Panc1 (cell line): Measurements from ENCODE around the gene RELB.

ENCODE experiments used
- CTCF ChIP-seq: fragments of 450-650 bp; IDR thresholded peaks from 2 replicates; pipeline ENCODE4 v1.5.1; 2017; ENCODE audit warnings: mild to moderate bottlenecking
- POLR2AphosphoS5 ChIP-seq: IDR thresholded peaks from 2 replicates; pipeline ENCODE4 v1.6.1; 2012; ENCODE audit warnings: mild to moderate bottlenecking, low read depth, low read length, moderate library complexity
- REST ChIP-seq, 2 experiments: IDR thresholded peaks; 2 replicates each; pipeline ENCODE4 v1.6.1; 2011 to 2012; ENCODE audit warnings: low read depth in 2 of 2, control low read depth in 1 of 2, low read length in 1 of 2, mild to moderate bottlenecking in 1 of 2, moderate library complexity in 1 of 2; ENCODE audit not compliant: insufficient read depth in 1 of 2
- TCF7L2 ChIP-seq: IDR thresholded peaks from 2 replicates; pipeline ENCODE4 v1.6.1; 2011; ENCODE audit warnings: mild to moderate bottlenecking, low read depth, low read length, inconsistent platforms

DNA sequence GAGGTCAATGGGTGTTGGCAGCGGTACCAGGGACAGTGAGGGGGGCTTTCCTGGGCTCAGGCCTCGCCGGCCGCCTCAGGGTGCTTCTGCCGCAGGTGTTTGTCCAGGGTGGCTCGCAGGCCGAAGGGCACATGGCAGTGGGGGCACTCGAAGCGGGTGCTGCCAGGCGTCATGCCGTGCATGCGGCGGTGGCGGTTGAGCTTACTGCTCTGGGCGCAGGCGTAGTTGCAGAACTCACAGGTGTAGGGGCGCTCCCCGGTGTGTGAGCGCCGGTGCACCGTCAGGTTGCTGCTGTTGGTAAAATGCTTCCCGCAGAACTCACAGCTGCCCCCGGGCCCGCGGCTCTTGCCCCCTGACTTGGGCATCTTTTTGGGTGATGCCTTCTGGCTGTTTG lies 70.3 kb downstream of the RELB start:
- TF ChIP-seq CTCF (no peak), REST (IDR thresholded peaks at IDR 0.05; ENCODE audit: insufficient read depth in 1 of 2, low read depth in 2 of 2, low read length in 1 of 2) (no peak), POLR2AphosphoS5 (no peak), TCF7L2 (no peak)
